ENCODE data around the gene HOXB4.

HOXB4 gene

DNA sequence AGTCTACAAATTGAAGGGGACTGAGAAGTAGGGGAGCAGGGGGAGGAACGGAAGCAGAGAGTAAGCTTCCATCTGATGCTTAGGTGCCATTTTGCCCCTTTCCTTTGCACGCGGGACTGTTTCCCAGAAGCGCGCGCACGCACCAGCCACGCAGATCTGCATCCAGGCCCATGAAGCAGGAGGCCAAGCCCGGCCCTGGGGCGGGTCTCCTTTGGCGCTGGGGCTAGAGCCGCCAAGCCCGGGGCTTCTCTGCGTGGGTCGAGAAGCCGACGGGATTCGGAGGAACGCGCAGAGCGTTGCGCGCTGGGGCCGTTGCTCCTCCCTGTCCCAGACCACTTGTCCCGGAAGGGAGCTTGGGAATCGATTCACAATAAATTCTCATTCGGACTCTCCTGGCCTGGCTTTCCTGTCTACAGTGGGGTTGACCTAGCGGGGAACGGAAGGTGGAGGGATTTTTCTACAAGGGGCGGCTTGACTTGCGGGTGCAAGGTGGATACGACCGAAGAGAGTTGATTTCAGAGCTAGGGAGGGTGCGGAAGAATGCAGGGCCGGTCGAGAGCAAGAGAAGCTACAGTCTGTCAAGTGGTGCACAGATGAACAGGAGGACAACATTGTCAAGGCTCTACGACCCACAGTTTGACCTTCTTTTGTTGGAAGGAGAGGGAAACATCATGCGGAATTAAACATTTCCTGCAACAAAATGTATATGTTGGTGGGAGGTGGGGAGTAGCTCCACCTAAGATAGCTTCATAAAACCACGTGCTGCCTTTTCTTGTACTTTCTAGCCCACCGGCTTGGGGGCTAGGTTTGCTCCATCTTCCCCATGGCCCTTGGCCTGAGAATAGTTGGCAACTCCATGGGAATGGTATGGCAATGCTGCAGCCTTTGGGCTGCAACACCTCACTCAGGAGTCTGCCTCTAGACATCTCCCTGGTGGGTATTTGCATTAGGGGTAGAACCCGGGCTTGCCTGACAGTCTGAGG lies 43.6 kb upstream of the HOXB4 start:
- Histone ChIP-seq H3K4me3 (ENCODE audit: insufficient read depth, low read depth, low read length, poor library complexity, severe bottlenecking) (no peak overlapping the region), H3K27ac (ENCODE audit: insufficient read depth, low read length, poor library complexity, severe bottlenecking) (no peak overlapping the region), H3K9me3 (ENCODE audit: control insufficient read depth, low read length) (no peaks in the 10 kb centered on the region), H3K36me3 (ENCODE audit: control insufficient read depth, insufficient read depth, low read length) (no peaks in the 10 kb centered on the region), H3K27me3 (replicated peaks; ENCODE audit: control insufficient read depth, insufficient read depth, low read length, poor library complexity, severe bottlenecking) (peaks cover 79% of the 10 kb centered on the region), H3K4me1 (ENCODE audit: control insufficient read depth, insufficient read depth, low read length, poor library complexity, severe bottlenecking) (peaks cover 35% of the 10 kb centered on the region)
- no peak for DNase-seq

GRCh38 chr17:48620461-48621139 lies 42.5 kb upstream of the HOXB4 start:
- Histone ChIP-seq H3K9me3 (ENCODE audit: control insufficient read depth, low read length) (no peaks in the 10 kb centered on the region), H3K4me3 (ENCODE audit: insufficient read depth, low read depth, low read length, poor library complexity, severe bottlenecking) (no peak overlapping the region), H3K36me3 (ENCODE audit: control insufficient read depth, insufficient read depth, low read length) (no peaks in the 10 kb centered on the region), H3K27ac (ENCODE audit: insufficient read depth, low read length, poor library complexity, severe bottlenecking) (no peak overlapping the region), H3K27me3 (replicated peaks; ENCODE audit: control insufficient read depth, insufficient read depth, low read length, poor library complexity, severe bottlenecking) (peaks cover 81% of the 10 kb centered on the region), H3K4me1 (ENCODE audit: control insufficient read depth, insufficient read depth, low read length, poor library complexity, severe bottlenecking) (peaks cover 25% of the 10 kb centered on the region)
- no peak for DNase-seq

DNA sequence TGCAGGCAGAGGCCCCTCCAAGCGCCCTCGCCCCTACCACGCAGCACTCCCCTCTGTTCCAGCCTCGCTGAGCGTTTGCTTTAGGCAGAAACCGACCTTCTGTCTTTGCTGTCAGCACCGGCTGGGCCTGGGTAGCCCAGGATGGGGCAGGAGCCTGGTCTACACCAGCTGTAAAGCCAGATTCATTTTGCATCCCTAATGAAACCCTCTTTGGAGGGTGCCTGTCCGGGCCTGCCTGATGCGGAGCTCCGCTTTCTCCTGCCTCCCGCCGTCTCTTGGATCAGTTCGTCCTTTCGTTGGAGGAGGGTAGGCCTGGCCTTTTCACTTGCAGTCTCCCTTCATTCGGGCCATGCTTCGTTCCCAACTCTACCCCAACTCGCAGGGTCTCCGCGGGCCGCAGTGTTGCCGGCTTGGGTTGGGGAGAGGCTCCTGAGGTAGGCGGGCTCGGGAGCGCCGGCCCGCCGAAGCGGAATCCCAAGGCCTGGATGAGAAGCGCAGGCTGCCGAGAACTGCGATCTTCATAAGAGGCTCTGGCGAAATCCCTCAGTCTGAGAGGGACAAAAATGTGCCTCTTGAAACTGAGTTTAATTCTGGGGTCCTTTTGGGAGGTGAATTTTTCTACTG lies 41.8 kb upstream of the HOXB4 start:
- no peak for DNase-seq
- Histone ChIP-seq H3K36me3 (ENCODE audit: control insufficient read depth, insufficient read depth, low read length) (no peaks in the 10 kb centered on the region), H3K4me3 (ENCODE audit: insufficient read depth, low read depth, low read length, poor library complexity, severe bottlenecking) (no peak overlapping the region), H3K4me1 (ENCODE audit: control insufficient read depth, insufficient read depth, low read length, poor library complexity, severe bottlenecking) (peaks cover 19% of the 10 kb centered on the region), H3K9me3 (ENCODE audit: control insufficient read depth, low read length) (no peaks in the 10 kb centered on the region), H3K27ac (ENCODE audit: insufficient read depth, low read length, poor library complexity, severe bottlenecking) (no peak overlapping the region), H3K27me3 (replicated peaks; ENCODE audit: control insufficient read depth, insufficient read depth, low read length, poor library complexity, severe bottlenecking) (peaks cover 81% of the 10 kb centered on the region)

DNA sequence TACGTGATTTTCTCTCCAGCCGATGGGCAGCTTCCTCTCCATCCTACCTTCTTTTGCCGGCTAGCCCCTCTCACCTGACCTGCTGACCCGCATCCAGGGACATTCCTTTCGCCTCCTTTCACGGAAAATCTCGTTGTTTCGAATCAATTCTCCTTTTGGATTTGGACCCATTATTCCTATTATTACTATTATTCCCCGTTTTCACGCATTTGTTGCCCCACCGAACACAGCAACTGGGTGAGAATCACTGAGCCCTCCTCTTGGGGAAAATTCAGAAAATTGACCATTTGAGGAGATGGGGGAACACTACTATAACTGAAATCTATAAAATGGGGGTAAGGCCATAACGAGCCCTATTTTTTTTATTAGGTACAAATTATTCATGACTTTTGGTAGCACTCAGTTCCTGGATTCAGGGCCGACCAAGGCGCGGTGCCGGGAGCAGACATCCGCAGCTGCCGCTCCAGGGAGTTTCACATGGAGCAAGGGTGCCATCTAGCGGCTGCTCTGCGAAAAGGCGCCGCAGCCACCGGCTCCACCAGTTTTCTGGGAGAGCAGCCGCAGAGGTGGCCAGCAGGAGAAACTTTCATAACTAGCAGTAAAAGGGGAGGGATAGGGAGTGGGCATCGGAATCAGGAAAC lies 40.2 kb upstream of the HOXB4 start:
- peaks cover 81% of the 10 kb centered on the region for H3K27me3 ChIP-seq (replicated peaks; ENCODE audit: control insufficient read depth, insufficient read depth, low read length, poor library complexity, severe bottlenecking)
- DNase-seq: peak; percentile 63 to 76 (median 75)
- H3K9me3 ChIP-seq (ENCODE audit: control insufficient read depth, low read length): no peaks in the 10 kb centered on the region
- H3K4me3 ChIP-seq (ENCODE audit: insufficient read depth, low read depth, low read length, poor library complexity, severe bottlenecking): no peak overlapping the region
- H3K36me3 ChIP-seq (ENCODE audit: control insufficient read depth, insufficient read depth, low read length): no peaks in the 10 kb centered on the region
- no peak overlapping the region for H3K27ac ChIP-seq (ENCODE audit: insufficient read depth, low read length, poor library complexity, severe bottlenecking)
- peaks cover 29% of the 10 kb centered on the region for H3K4me1 ChIP-seq (ENCODE audit: control insufficient read depth, insufficient read depth, low read length, poor library complexity, severe bottlenecking)

GRCh38 chr17:48617471-48618255 lies 39.5 kb upstream of the HOXB4 start:
- Histone ChIP-seq H3K9me3 (ENCODE audit: control insufficient read depth, low read length) (no peaks in the 10 kb centered on the region), H3K4me3 (ENCODE audit: insufficient read depth, low read depth, low read length, poor library complexity, severe bottlenecking) (no peak overlapping the region), H3K36me3 (ENCODE audit: control insufficient read depth, insufficient read depth, low read length) (no peaks in the 10 kb centered on the region), H3K27ac (ENCODE audit: insufficient read depth, low read length, poor library complexity, severe bottlenecking) (no peak overlapping the region), H3K27me3 (replicated peaks; ENCODE audit: control insufficient read depth, insufficient read depth, low read length, poor library complexity, severe bottlenecking) (peaks cover 78% of the 10 kb centered on the region), H3K4me1 (ENCODE audit: control insufficient read depth, insufficient read depth, low read length, poor library complexity, severe bottlenecking) (peaks cover 34% of the 10 kb centered on the region)
- DNase-seq: no peak

GRCh38 chr17:48616717-48617470 lies 38.7 kb upstream of the HOXB4 start:
- H3K9me3 ChIP-seq (ENCODE audit: control insufficient read depth, low read length): no peaks in the 10 kb centered on the region
- DNase-seq: no peak
- no peaks in the 10 kb centered on the region for H3K36me3 ChIP-seq (ENCODE audit: control insufficient read depth, insufficient read depth, low read length)
- H3K27ac ChIP-seq (ENCODE audit: insufficient read depth, low read length, poor library complexity, severe bottlenecking): no peak overlapping the region
- H3K4me3 ChIP-seq (ENCODE audit: insufficient read depth, low read depth, low read length, poor library complexity, severe bottlenecking): no peak overlapping the region
- peaks cover 42% of the 10 kb centered on the region for H3K4me1 ChIP-seq (ENCODE audit: control insufficient read depth, insufficient read depth, low read length, poor library complexity, severe bottlenecking)
- peaks cover 82% of the 10 kb centered on the region for H3K27me3 ChIP-seq (replicated peaks; ENCODE audit: control insufficient read depth, insufficient read depth, low read length, poor library complexity, severe bottlenecking)

DNA sequence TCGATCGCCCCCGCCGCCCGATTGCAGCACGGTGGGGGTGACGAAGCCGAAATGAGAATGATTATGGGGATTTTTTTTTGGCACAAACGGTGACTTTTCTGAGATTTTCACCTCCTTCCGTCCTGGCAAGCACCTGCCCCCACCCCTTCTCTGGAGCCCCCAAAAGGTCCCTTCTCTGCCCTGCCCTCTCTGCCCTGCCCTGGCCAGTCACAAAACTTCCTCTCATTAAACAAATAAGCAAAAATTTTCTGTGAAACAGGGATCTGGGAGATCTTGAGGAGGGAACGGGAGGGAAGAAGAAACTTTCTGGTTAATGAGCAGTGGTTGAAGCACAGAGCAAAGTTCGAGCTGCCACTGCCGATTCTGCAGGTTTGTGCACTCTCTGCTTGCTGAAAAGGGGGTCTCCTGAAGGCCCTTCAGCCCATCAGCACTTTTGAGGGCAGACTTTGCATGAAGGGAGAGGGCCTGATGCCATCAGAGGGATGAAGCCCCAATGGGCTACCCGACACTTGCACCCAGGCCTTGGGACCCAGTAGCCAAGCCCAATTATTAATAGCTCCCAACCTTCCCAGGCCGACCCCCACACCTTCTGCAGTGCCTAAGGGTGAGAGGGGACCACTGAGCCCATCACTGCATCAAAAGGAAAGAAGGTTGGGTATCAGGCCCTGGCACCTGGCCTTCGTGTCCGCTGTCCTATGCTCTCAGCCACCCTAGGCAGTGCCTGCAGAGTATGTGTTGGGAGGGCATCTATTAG lies 38.0 kb upstream of the HOXB4 start:
- Histone ChIP-seq H3K9me3 (ENCODE audit: control insufficient read depth, low read length) (no peaks in the 10 kb centered on the region), H3K27me3 (replicated peaks; ENCODE audit: control insufficient read depth, insufficient read depth, low read length, poor library complexity, severe bottlenecking) (peaks cover 83% of the 10 kb centered on the region), H3K4me3 (ENCODE audit: insufficient read depth, low read depth, low read length, poor library complexity, severe bottlenecking) (no peak overlapping the region), H3K4me1 (ENCODE audit: control insufficient read depth, insufficient read depth, low read length, poor library complexity, severe bottlenecking) (peaks cover 49% of the 10 kb centered on the region), H3K36me3 (ENCODE audit: control insufficient read depth, insufficient read depth, low read length) (no peaks in the 10 kb centered on the region), H3K27ac (ENCODE audit: insufficient read depth, low read length, poor library complexity, severe bottlenecking) (no peak overlapping the region)
- no peak for DNase-seq

- peak within 1 kb of the TSS; percentile 6 for H3K4me3 ChIP-seq (ENCODE audit: insufficient read depth, low read depth, low read length, poor library complexity, severe bottlenecking)
These were observed 37.2 kb upstream of the HOXB4 start, which contains the start of gene HOXB8 for GRCh38 chr17:48615047-48615962. HOXB8 (minus strand) TSS chr17:48615292; CDS start chr17:48614704, 588 bp downstream.

More at GRCh38 chr17:48615047-48615962, 37.2 kb upstream of the HOXB4 start, which contains the start of gene HOXB8:
- DNase-seq: no peak
- H3K27me3 ChIP-seq (replicated peaks; ENCODE audit: control insufficient read depth, insufficient read depth, low read length, poor library complexity, severe bottlenecking): peaks cover 86% of the 10 kb centered on the region
- no peaks in the 10 kb centered on the region for H3K9me3 ChIP-seq (ENCODE audit: control insufficient read depth, low read length)
- no peaks in the 10 kb centered on the region for H3K36me3 ChIP-seq (ENCODE audit: control insufficient read depth, insufficient read depth, low read length)
- H3K27ac ChIP-seq (ENCODE audit: insufficient read depth, low read length, poor library complexity, severe bottlenecking): no peak within 1 kb of the TSS
- peaks cover 57% of the 10 kb centered on the region for H3K4me1 ChIP-seq (ENCODE audit: control insufficient read depth, insufficient read depth, low read length, poor library complexity, severe bottlenecking)
